Smooth muscle cell (in vitro differentiated cells): ENCODE data around the gene ADK. TPM values are rescaled to one million over a fixed set of nuclear protein-coding genes. Genes with fewer than 3 reads are reported as not detected.

Source experiments
- DNase-seq: peaks from one replicate; lab custom pipeline; 2025; ENCODE audit not compliant: unreplicated experiment; lab: John Stamatoyannopoulos, UW
- H2AFZ ChIP-seq: fragments of 200-600 bp; sonication (generic); 2 replicates; pipeline ENCODE4 v1.6.0; 2016; ENCODE audit warnings: antibody characterized with exemption, low read depth, mild to moderate bottlenecking
- H3F3A ChIP-seq: fragments of 200-600 bp; sonication (generic); 2 replicates; pipeline ENCODE4 v1.6.0; 2017; ENCODE audit warnings: antibody characterized with exemption, low read depth
- H3K27ac ChIP-seq: fragments of 200-600 bp; sonication (generic); 2 replicates; pipeline ENCODE4 v1.5.1; 2016; ENCODE audit warnings: low read depth, mild to moderate bottlenecking
- H3K27me3 ChIP-seq: fragments of 200-600 bp; sonication (generic); 2 replicates; pipeline ENCODE4 v1.6.1; 2016; ENCODE audit warnings: low read depth, mild to moderate bottlenecking
- H3K36me3 ChIP-seq: fragments of 200-600 bp; sonication (generic); 2 replicates; pipeline ENCODE4 v1.5.1; 2016; ENCODE audit warnings: low read depth
- H3K4me1 ChIP-seq: fragments of 200-600 bp; sonication (generic); 2 replicates; pipeline ENCODE4 v1.5.1; 2016; ENCODE audit warnings: low read depth
- H3K4me2 ChIP-seq: fragments of 200-600 bp; sonication (generic); 2 replicates; pipeline ENCODE4 v1.6.0; 2016; ENCODE audit warnings: mild to moderate bottlenecking
- H3K4me3 ChIP-seq: fragments of 200-600 bp; sonication (generic); 2 replicates; pipeline ENCODE4 v1.5.1; 2016; ENCODE audit warnings: mild to moderate bottlenecking
- H3K79me2 ChIP-seq: fragments of 200-600 bp; sonication (generic); 2 replicates; pipeline ENCODE4 v1.6.0; 2016; ENCODE audit warnings: low read depth, mild to moderate bottlenecking
- H3K9ac ChIP-seq: fragments of 200-600 bp; sonication (generic); 2 replicates; pipeline ENCODE4 v1.6.0; 2016; ENCODE audit warnings: low read depth
- H3K9me3 ChIP-seq: fragments of 200-600 bp; sonication (generic); replicated peaks from 2 replicates; pipeline ENCODE4 v1.5.1; 2016; ENCODE audit warnings: low read depth
- H4K20me1 ChIP-seq: fragments of 200-600 bp; sonication (generic); 2 replicates; pipeline ENCODE4 v1.6.0; 2016; ENCODE audit warnings: low read depth
- WGBS: methylation state at CpG from one replicate; pipeline ENCODE4 v1.1.7; 2016; ENCODE audit warnings: low lambda C conversion rate; 5-methylcytosine and 5-hydroxymethylcytosine counted together
- polyA plus RNA-seq: library from polyadenylated mRNA; unstranded; fragments of >200 nt; fragmentation: Nextera tagmentation; extraction: Ambion mirVana; gene quantifications from 2 replicates; pipeline ENCODE4 v1.2.1, GENCODE V29; 2016
- total RNA-seq: library from RNA; depleted of rRNA; stranded (reverse); fragments of >200 nt; gene quantifications from 2 replicates; pipeline ENCODE4 v1.2.3, GENCODE V29; 2014
- TF ChIP-seq, protein P1 (sequence below): fragments of 200-600 bp; sonication (generic); IDR thresholded peaks from 2 replicates; pipeline ENCODE4 v1.5.1; 2017; ENCODE audit warnings: borderline replicate concordance, mild to moderate bottlenecking, antibody characterized with exemption; ENCODE audit not compliant: insufficient read depth, poor library complexity, severe bottlenecking

The ADK gene
- total and polyA plus RNA-seq, 2 experiments from 2014 or later, result 19.4 to 25.1 TPM

DNA sequence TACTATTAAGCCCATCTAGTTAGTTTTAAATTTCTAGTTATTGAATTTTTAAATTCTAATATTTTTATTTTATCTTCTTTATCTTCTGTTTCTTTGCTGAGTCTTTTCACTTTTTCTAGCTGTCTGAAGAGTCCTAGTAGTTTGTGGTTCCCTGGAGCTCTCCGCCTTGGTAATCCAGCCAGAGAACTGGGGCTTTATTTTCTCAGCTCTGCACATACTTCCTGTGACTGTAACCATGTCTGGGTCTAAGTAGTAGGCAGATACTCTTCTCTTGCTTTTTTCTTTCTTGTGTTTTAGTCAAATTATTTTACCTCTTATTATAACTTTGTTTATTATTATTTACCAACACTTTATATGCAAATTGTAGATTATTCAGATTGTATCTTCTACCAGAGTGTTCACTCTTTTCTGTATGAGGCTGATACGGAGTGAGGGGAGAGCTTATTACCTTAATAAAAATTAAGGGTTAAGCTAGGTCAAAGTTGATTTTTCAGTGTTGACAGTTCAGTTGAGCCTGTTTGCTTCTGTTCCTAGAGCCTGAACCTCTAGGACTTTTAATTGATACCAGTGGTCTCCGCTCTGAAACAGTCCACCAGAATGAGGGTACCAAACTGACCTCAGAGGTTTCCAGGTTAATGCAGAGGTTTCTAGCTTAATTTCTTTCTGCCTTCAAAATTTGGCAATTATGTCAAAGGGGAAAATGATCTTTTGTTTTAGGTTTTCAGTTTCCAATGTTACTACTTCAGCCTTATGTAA lies 155.4 kb downstream of the ADK start:
- H3K27me3 ChIP-seq, result no peaks in the 10 kb centered on the region
- peaks cover 23% of the 10 kb centered on the region for H4K20me1 ChIP-seq
- no peak overlapping the region for H2AFZ ChIP-seq
- peaks cover 5% of the 10 kb centered on the region for H3K4me1 ChIP-seq
- H3K27ac ChIP-seq, result peak overlapping the region; percentile 23
- peaks cover 6% of the 10 kb centered on the region for H3K79me2 ChIP-seq
- H3F3A ChIP-seq, result peaks cover 3% of the 10 kb centered on the region
- H3K9me3 ChIP-seq, result no peaks in the 10 kb centered on the region
- TF ChIP-seq, protein P1, sequence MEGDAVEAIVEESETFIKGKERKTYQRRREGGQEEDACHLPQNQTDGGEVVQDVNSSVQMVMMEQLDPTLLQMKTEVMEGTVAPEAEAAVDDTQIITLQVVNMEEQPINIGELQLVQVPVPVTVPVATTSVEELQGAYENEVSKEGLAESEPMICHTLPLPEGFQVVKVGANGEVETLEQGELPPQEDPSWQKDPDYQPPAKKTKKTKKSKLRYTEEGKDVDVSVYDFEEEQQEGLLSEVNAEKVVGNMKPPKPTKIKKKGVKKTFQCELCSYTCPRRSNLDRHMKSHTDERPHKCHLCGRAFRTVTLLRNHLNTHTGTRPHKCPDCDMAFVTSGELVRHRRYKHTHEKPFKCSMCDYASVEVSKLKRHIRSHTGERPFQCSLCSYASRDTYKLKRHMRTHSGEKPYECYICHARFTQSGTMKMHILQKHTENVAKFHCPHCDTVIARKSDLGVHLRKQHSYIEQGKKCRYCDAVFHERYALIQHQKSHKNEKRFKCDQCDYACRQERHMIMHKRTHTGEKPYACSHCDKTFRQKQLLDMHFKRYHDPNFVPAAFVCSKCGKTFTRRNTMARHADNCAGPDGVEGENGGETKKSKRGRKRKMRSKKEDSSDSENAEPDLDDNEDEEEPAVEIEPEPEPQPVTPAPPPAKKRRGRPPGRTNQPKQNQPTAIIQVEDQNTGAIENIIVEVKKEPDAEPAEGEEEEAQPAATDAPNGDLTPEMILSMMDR, result no peak
- H3K36me3 ChIP-seq, result no peaks in the 10 kb centered on the region
- no peak for DNase-seq
- no peak overlapping the region for H3K9ac ChIP-seq
- peak overlapping the region; percentile 52 for H3K4me2 ChIP-seq
- 23% methylated on average over 3 of the region's 3 CpGs for WGBS
- H3K4me3 ChIP-seq, result no peak overlapping the region

DNA sequence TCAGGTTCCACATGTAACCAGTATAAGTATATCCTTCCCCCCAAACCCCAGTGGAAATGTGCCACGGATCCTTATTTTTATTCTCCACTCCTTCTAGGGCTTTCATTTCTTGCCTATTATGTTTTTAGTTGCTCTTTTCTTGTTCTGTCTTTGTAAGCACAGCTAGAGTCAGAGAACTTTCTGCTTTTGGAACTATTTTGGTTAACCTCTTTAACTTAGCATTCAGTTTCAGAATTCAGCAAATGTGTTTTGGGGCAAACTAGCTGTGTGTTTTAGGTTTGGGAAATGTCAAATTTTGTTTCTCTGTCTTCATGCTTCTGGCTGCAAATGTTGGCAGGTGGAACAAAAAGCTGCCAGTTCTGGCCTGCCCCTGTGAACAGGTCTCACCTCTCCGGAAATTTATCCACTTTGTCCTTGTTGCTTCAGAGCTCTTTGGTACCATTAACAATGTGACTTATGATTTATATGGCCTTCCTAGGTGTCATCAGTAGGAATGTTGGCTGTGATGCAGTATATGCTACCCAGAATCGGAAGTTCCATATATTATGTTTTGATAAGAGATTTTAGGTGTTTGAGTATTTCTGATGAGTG lies 156.1 kb downstream of the ADK start:
- H3K9me3 ChIP-seq, result no peaks in the 10 kb centered on the region
- H3K27me3 ChIP-seq, result no peaks in the 10 kb centered on the region
- no peaks in the 10 kb centered on the region for H3K36me3 ChIP-seq
- DNase-seq, result no peak
- TF ChIP-seq, protein P1, result no peak
- H3F3A ChIP-seq, result peaks cover 3% of the 10 kb centered on the region
- H3K4me2 ChIP-seq, result no peak overlapping the region
- H2AFZ ChIP-seq, result no peak overlapping the region
- peaks cover 5% of the 10 kb centered on the region for H3K4me1 ChIP-seq
- peaks cover 20% of the 10 kb centered on the region for H4K20me1 ChIP-seq
- H3K79me2 ChIP-seq, result peaks cover 6% of the 10 kb centered on the region
- WGBS, result 91% methylated on average over 3 of the region's 3 CpGs
- H3K4me3 ChIP-seq, result no peak overlapping the region
- no peak overlapping the region for H3K9ac ChIP-seq
- H3K27ac ChIP-seq, result no peak overlapping the region

DNA sequence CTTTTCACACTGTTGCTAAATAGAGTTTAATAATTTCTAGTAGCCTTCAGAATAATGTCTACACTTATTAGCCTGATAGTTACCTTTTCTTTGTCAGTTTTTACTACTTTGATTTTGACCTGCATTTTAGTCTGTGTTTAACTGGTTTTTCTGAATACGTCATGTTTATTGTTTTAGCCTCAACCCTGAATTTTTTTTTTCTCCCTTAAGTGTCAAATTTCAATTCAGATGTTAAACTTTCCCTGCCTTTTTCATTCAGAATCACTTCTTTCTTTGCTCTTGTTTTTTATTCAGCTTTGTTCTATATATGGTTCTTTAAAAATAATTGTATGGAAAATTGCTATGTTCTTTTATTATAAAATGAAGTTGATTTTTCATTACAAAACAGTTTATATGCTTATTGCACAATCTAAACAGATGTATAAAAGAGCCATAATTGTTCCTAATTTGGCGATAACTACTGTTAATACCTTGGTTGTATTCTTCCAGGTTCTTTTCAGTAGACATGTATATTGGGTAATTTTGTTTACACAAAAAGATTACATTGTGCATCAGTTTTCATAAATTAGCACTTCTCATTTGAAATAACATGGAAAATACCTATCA lies 159.7 kb downstream of the ADK start:
- DNase-seq, result no peak
- Histone ChIP-seq H3K4me1 (peaks cover 5% of the 10 kb centered on the region), H4K20me1 (peaks cover 23% of the 10 kb centered on the region), H3F3A (no peaks in the 10 kb centered on the region), H2AFZ (no peak overlapping the region), H3K9ac (no peak overlapping the region), H3K27me3 (no peaks in the 10 kb centered on the region), H3K36me3 (no peaks in the 10 kb centered on the region), H3K9me3 (no peaks in the 10 kb centered on the region), H3K79me2 (peaks cover 6% of the 10 kb centered on the region), H3K27ac (no peak overlapping the region), H3K4me3 (no peak overlapping the region), H3K4me2 (no peak overlapping the region)
- 78% methylated on average over 2 of the region's 2 CpGs for WGBS
- TF ChIP-seq, protein P1, result no peak
